Myocyte (in vitro differentiated cells): ENCODE data around the gene SLC22A17. TPM values are rescaled to one million over a fixed set of nuclear protein-coding genes. Genes with fewer than 3 reads are reported as not detected.

Experiments
- DNase-seq: peaks from one replicate; pipeline ENCODE4 v3.0.0-alpha.2; 2012; ENCODE audit warnings: low read depth
- total RNA-seq: library from RNA; depleted of rRNA; stranded (reverse); fragments of >200 nt; gene quantifications from 2 replicates; pipeline ENCODE4 v1.2.3, GENCODE V29; 2014

SLC22A17 gene
- total RNA-seq, 1 donor from 2014 or later: 9.6 TPM

DNA sequence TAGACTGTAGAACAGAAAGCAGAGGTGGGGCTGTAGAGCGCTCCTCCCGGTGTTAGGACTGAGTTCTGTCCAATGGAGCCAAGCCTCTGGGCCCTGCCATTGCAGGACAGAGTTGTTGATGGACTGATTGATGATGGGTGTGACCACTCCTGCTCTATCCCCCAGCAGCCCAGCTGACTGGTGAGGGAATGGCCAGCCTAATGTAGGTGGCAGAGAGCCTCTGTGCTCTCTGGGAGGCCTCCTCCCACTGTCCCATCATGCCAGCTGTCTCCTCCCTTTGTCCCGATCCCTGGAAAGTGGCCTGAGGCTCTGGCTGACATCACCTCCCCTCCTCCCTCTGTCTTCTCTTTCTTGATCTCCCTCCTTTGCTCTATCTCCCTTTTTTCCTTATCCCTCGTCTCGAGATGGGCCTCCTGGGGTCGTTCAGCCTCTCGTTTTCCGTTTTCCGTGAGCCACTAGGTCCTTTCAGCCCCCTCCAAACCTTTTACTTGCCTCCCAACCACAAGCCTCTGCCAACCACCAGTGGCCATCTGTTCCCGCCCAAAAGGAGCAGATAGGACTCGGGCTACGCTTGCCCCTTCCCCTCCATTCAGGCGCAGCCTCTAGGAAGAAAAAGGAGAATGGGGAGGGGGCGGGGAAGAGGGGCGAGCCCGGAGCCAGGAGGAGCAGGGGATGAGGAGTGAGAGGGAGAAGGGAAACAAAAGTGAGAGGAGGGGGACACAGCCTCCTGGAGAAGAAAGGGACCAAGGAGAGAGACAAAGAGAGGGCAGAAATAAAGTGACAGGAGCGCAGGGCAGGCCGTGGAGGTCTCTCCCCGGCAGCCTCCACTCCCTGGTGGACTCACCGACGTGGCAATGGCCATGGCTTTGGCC is 11.7 kb upstream of the SLC22A17 start:
- no peak for DNase-seq

DNA sequence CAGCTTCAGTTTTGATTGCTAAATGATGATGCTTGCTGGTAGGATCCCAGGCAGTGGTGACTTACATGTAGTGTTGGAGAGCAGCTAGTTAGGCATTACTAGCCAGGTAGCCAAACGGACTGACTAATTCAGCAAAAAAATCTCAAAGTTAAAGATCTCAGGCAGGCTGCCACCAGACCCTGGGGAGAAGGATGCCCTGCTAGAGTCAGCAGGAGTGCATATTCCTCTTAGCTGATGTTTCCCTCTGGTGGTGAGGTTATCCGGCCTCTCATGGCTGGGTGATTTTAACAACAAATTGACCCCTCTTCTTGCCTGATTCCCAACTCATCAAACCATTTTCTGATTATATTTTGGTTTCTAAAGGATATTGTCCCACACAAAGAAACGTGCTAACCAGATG is 9.5 kb upstream of the SLC22A17 start:
- DNase-seq: no peak

DNA sequence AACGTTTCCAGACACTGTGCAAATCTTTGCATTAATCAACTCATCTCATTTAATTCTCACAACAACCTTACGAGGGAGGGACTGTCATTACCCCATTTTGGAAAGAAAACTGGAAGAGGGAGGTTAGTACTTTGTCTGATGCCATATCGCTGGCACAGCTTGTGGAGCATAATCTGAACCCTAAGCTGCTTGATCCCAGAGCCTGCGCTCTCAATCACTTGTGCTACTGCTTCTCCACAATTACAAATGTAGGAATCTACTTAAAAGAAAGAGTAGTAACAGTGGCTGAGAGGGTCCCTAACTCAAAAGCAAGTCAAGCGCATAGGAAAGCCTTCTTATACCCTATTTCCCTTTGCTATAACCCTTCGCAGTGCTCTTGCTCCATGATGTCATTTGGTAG is 9.1 kb upstream of the SLC22A17 start:
- DNase-seq: no peak

DNA sequence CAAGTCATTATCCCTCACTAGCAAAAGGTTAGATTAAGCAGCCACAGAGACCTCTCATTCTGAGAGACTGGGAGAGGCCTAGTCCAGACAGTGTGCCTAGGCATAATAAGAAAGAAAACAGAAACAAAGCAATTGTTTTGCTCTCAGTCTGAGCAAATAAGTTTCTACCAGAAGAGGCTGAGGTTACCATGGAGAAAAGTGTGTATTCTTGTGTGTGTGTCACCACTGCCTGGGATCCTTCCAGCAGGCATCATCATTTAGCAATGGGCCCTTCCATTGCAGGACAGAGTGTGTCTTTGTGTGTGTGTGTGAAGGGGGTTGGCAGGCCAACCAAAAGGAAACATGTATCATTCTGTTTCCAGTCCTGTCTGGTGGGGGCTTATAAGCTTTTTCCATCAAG is 8.6 kb upstream of the SLC22A17 start:
- DNase-seq: no peak

DNA sequence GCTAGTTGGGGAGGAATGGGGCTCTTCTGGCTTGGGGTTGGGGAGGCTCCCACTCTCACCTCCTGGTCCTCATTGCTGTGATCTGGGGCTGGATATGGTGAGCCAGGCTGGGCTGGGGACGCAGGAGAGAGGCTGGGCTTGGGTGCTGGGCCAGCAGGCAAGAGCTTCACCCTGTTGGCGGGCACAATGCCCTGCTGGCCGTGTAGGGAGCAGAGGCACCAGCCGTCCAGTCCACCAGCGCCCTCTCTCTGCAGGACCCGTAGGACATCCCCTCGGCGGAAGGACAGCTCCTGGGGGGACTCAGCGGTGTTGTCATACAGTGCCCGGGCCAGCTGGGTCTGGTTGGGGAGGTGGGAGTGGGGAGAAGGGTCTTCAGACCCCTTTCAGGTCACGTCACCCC is 7.8 kb upstream of the SLC22A17 start:
- no peak for DNase-seq

DNA sequence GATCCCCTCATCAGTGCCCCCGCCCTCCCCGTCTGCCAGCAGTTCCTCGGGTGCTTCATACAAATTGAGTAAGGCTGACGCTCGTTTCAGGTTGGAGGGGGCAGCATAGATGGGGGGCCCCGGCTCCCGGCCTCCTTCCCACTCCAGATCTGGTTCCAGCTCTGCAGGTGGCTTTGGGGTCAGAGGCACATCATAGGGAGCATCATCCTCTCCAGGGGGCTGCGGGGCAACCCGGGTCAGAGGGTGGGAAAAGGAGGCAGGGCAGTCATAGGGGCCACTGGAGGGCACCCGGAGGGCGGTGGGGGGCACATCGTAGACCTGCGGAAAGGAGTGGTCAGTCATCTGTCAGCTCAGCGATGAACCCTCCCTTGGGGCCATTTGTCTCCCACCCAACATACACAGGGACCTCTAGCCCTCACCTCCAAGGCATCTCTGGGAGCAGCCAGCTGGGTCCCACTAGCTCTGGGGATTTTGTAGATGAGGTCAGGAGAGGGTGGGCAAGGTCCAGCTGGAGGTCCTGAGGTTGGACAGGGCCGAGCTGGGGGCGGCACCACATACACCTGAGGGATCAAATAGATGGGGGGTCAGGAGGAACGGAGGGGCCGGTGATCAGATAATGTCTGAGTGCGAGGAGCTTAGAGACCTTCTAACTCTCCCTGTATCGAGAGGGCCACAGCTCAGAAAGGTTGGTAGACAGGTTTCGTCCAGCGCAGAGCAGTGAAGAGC is 7.2 kb upstream of the SLC22A17 start:
- no peak for DNase-seq

DNA sequence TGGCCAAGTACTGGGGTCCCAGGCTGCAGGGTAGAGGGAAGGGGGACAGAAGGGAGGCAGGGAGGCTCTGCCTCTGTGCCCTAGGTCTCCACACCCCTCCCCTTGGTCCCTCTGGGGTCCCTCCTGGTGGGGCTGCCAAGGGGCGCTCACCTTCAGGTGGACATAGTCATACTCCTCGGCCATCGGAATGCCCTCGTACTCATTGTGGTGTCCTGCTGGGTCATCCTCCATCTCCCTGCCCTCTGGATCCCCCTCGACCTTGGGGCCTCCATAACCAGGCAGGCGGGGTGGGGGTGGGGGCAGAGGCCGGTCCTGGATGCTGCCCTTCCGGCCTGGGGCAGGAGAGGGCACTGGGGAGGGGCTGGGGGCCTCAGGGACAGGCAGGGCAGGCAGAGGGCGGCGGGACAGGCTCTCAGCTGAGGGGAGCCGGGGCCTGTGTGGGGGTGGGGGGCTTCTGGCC is 6.5 kb upstream of the SLC22A17 start:
- DNase-seq: no peak

DNA sequence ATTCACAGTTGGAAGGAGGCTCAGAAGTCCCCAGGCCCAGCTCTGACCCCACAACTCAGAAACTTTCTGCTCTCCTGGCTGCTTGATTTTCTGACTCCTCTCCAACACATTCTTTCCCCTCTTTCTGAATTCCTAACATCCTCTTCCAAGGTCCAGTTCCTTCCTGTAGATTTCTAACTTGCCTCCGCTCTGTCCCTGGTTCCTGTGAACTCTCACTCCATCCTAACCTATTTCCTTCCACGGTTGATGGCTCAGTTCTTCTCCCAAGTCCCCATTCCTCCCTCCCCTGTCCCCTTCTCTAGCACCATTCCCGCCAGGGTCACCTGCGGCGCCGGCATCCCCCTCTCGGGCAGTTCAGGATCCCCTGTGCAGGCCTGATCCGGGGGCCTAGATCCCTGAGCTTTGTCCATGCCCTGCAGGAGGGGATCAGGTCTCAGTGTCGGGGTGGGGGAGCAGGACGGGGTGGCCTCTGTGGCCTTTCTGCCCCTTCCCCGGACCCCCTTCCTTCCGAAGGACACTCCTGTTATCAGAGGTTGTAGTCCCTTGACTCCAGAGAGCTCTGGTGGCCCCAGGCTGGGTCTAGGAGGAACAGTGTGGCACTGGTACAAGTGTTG is 6.0 kb upstream of the SLC22A17 start:
- no peak for DNase-seq

DNA sequence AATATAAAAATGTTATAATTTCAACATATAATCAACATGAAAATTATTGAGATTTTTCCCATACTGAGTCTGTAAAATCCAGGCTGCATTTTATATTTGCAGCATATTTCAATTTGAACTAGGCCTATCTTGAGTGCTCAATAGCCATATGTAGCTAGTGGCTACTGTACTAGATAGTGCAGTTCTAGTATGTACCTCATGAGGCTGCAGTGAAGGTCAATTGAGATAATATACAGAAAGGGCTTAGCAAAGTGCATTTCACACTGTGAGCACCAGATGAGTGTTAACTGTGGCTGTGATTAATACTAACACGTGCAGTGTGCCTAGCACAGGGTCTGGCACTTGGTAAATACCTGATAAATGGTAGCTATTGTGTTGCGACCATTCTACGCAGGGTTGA is 5.4 kb upstream of the SLC22A17 start:
- DNase-seq: no peak

DNA sequence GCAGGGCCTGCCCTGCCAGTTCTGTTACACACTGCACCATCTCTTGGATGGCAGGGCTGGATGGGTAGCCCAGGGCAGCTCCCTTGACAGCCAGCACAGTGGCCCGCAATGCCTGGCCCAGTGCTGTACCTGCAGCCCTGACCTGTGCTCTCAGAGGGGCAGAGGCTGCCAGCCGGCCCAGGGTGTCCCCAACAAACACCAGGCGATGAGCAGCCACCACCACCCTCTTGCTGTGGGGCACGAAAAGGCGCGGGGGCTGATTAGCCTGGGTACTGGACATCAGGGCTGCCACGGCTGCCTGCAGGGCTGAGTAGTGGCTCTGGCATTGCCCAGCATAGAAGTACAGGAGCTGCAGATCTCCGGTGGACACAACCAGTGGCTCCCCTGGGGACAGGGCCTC is 4.6 kb upstream of the SLC22A17 start:
- no peak for DNase-seq

DNA sequence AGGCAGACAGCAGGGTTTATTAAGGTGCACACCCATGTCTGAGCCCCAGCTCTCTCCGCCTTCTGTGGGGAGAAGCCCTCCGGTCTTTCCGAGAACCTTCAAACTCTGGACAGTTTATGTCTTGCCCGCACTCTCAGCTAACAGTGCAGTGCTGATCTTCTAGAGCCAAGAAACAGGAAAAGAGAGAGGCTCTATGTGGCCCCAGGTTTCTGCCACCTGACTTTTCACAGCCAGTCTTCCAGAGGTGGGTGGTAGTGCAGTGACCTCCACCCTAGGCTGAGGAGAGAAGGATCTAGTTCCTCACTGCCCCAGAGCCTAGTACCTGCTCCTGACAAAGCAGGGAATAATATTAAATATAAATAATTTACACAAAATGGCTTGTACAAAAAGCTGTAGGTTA is 4.0 kb upstream of the SLC22A17 start:
- no peak for DNase-seq

DNA sequence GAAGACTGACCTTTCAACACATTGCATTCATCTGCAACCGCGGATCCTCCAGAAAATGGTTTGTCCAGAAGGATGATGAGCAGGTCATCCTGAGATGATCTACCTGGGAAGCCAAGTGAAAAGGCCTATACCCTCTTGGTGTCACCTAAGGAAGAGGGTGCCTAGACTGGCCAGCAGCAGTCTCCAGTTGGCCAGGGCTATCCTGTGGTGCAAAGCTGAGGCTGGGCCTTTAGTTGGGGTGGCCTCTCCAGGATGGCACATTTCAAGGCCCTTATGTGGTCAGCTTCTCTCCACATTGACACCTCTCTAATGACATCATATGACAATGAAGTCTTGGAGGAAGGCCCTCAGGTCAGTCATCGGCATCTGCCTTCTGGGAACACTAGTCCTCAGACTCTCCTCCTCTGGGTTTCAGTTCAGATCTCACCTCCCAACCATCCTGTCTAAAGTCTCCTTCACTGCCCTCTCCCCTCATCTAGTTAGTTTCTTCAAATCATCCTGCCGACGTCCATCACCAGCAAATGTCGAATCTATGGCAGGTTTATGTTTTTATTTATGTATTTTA is 3.3 kb upstream of the SLC22A17 start:
- no peak for DNase-seq

DNA sequence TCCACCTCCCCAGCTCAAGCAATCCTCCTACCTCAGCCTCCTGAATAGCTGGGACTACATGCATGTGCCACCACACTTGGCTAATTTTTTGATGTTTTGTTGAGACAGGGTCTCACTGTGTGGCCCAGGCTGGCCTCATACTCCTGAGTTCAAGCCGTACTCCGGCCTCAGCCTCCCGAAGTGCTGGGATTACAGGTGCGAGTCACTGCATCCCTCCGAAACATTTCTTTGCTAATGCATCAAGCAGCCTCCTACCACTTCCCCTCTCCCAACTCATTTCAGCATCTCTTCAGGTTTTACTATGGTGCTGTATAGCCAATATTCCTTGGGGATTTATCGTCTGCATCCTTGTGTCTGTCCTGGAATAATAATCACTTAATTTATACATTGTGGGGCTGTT is 2.3 kb upstream of the SLC22A17 start:
- DNase-seq: no peak

DNA sequence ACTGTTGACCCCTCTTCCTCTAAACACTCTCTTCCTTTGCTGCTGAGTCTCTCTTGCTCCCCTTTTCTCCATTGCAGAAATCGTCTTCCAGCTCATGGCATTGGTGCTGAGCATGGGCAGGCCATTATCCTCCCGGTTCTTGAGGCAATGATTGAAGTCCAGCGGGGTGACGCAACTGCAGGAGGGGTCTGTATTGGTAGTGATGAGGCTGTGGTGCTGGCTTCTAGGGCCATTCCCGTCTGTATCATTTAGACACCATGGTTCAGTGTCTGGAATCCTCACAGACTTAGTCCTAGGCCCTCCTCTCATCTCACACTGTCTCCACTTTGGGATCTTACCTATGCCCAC is 720 bp upstream of the SLC22A17 start:
- no peak for DNase-seq

DNA sequence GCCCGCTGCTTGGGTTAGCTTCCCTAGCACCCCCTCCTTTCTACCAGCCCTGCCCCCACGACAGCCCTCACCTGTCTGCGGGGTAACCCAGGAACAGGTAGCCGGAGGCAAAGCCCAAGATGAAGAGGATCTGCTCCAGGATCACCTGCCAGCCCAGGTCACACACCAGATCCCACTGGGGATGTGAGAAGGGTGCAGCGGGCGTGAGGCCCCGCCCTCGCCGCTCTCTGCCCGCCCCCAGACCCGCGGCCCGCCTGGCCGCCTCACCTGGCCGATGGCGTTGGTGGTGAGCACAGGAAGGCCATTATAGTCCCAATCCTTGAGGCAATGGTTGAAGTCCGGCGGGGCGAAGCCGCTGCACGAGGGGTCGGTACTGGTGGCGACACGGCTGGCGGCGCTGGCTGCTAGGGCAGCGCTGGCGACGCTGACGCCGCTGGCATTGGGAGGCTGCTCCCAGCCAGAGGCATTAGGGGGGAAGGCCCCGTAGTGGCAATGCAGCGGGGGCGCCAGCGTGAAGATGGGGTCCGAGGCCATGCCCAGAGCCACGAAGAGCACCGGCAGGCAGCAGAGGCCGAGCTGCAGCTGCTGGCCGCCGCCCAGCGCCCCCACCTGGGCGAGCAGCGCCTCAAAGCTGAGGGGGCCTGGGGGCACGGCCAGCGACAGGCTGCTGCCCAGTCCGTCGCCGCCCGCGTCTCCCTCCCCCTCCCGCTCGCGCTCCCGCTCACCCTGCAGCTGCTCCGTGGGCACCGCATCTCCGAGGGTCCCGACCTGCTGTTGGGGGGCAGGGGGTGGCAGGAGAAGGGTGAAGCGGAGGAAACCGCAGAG is 794 bp downstream of the SLC22A17 start:
- no peak for DNase-seq

DNA sequence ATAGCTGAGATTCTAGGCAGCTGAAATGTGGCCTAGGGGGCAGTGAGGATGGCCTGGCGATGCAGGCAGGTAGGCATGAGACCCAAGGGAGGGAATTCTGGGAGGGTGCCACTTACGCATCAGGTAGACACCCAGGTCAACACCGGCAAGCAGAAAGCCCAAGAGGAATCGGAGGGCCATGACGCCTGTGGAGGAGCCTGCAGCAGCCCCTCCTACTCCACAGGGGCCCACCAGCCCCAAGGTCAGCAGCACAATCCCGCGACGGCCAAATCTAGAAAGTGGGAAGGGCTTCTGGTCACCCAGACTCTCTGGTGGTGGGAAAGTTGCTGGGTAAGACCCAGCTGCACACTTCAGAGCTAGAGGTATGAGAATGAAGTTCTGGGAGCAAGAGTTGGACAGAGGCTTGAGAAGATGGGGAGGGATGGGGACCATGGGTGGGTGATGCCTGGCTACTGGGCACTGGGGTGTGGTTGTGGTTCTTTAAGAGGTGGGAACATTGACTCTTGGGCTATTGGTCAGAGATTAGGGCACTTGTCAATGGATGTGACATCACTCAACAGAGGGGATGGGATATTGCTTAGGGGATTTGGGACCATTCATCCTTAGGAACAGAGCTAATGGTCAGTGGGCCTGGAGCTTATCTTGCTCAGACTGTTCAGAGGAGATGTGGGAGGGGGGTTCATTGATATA is 3.4 kb downstream of the SLC22A17 start:
- DNase-seq: no peak

DNA sequence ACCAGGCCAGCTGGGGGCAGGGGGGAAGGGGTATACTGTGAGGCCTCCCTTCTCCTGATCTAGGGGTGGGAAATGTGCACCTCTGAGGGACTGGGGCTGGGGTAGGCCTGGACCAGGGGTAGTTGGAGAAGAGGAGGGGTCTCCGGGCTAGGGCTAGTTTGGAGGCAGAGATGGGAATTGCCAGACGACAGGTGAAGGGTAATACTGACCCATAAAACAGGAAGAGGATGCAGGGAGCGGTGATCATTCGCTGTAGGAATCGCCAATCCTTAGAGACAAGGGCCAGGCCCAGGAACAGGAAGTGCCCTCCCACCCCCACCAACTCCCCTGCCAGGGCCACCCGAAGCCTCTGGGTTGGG is 4.4 kb downstream of the SLC22A17 start:
- DNase-seq: no peak

DNA sequence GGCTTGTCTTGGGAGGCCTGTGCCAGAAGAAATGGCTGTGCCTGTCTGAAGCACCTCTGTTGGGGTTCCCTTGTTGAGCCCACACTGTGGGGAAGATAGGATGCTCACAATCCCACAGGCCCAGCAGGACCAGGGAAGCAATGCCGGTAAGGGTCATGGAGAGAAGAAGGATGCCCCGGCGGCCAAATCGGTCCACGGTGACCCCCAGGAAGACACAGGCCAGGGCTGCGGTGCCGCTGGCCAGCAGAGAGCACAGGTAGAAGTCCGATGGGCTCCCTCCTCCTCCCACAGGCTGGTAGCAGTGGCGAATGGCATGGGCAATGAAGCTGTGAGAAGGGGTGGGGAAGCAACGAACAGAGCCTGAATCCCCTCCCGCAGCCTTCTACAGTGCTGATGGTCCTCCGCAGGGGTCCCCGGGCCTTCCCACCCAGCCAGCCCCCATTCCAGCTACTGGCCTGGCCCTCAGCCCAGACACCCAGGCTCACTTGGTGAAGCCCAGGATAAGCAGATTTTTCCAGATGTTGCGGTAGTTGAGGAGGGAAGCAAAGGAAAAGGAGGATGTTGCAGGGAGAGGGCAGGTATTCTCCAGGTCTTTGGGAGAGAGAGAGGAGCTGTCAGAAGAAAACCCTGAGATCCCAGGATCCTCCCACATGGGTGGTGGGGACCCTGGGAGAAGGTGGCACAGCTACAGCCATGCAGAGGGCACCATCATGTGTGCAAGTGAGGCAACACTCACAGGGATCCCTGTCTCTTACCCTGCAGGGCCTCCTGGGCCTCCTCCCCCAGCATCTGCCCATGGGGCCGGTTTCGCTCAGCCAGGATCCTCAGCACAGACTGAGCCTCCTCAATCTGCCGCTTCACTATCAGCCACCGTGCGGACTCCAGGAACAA is 5.0 kb downstream of the SLC22A17 start:
- no peak for DNase-seq

DNA sequence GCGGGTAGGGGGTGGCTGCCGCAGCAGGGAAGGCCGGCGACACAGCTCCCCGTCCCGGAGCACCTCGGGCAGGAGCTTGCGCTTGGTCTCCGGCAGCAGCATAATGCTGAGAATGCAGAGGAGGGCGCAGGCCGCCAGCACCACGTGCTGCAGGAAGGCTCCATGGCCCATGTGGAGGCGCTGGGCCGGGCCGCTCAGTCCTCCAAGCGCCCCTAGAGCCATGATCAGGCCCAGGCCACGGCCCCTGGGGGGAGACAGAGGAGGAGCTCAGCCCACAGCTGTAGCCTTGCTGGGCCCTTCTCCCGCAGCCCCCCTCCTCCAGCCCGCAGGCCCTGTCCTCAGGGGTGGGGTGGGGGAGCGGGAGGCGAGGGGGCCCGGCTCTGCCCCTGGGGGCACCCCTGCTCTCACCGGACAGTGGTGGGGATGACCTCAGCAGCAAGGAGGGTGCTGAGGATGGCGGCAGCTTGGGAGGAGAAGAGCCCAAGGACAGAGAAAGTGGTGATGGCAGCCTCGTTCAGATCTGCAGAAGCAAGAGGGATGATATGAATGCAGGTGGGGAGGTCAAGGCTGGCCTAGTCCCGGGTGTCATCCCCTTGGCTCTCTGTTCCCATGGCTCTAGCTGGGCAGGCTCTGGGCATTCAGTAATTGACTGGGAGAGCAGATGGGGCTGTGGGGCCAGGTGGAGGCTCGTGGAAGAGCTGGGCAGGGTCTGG is 5.8 kb downstream of the SLC22A17 start:
- no peak for DNase-seq
